AG09319 (cell line): ENCODE results near the gene CAPNS2.

Experiments
- DNase-seq: peaks from one replicate; pipeline ENCODE4 v3.0.0-alpha.2; 2010; ENCODE audit warnings: low read depth; ENCODE audit errors: extremely low read depth
- CTCF ChIP-seq: IDR thresholded peaks from 2 replicates; pipeline ENCODE4 v1.5.1; 2011; ENCODE audit warnings: low read depth, mild to moderate bottlenecking, inconsistent platforms, low read length, moderate library complexity

Gene CAPNS2

GRCh38 chr16:55574811-55575210, 8.3 kb downstream of the CAPNS2 start:
- no peak for TF ChIP-seq CTCF
- DNase-seq, result no peak

DNA sequence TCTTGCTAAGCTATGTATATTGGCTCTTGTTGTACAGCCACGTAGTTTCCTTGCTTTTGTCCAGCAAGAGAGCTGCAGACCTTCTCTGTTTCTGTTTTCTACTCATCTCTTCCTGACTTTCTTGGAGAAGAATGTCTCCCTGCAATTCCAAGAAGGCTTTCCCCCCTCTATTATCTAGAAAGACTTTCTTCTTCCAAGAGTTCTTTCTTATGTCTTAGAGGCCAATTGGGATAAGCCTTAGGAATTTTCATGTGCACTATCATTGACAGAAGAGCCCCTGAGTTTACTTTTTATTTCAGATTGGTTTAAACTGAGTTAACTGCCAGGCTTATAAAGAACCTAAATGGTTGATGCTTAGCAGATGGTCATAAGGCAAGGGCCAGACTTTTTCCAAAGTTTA, 9.0 kb downstream of the CAPNS2 start:
- no peak for DNase-seq
- no peak for TF ChIP-seq CTCF

DNA sequence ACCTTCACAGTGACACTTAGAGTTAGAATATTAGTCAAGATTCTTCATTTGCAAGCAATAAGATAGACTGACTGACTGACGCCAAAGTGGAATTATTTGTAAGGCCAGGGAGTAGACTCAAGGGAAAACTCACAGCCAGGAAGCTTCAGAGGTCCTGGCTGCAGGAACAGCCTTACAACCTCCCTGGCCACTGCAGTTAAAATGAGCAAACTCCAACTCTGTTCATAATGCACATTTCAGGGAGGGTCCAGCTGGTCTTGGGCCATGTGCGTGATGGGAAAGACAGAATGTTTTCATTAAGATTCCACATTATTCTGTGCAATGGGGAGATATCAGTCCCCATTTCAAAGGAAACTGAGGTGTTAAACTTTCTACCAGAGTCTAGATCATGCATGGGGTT, 9.9 kb downstream of the CAPNS2 start:
- no peak for TF ChIP-seq CTCF
- DNase-seq, result no peak

GRCh38 chr16:55577887-55578286, 11.4 kb downstream of the CAPNS2 start:
- TF ChIP-seq CTCF, result no peak
- DNase-seq, result no peak

- no peak for TF ChIP-seq CTCF
Measured at GRCh38 chr16:55585631-55586030, 19.1 kb downstream of the CAPNS2 start.

GRCh38 chr16:55588799-55589198, 22.3 kb downstream of the CAPNS2 start:
- no peak for TF ChIP-seq CTCF
- DNase-seq, result no peak

More at GRCh38 chr16:55585631-55586030, 19.1 kb downstream of the CAPNS2 start:
- no peak for DNase-seq

GRCh38 chr16:55592306-55592705, 25.8 kb downstream of the CAPNS2 start:
- no peak for DNase-seq
- TF ChIP-seq CTCF, result no peak
